Measurements from ENCODE around the gene ZNF407. TPM values are rescaled to one million over a fixed set of nuclear protein-coding genes. Genes with fewer than 3 reads are reported as not detected.

ZNF407 gene
- total RNA-seq, 1 donor from 2014 or later = 14.7 TPM

DNA sequence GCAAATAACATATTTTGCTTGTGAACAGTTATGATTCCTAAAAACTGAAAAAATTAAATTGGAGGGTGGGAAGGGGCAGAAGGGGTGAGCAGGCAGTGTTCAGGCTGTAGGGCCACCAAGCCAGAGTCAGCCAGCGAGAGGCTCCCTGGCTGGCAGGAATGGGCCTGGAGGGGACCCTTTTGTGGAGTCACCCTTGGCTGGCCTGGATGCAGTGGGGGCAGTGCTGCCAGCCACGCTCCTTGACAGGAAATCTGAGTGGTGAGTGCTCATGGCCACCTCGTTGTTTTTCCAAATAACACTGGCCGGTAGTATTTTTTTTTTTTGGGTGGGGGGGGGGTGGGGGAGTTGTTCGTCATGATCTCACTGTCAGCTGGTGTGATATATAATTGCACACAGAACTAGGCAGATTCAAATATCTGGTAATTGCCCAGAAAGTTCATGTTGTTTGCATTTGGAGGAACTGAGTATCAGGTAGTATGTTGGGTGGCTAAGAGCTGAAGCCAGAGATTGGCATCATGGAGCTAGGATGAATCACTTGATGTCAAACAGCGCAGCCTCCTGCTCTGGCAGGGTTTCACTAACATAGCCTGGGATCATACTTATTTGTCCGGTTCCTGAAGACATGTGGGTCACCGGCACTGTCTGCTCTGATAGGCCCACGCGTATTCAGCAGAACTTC lies 451.2 kb downstream of the ZNF407 start:
- Mint-ChIP-seq H3K9me3 (no peaks in the 10 kb centered on the region), H3K27ac (no peak overlapping the region), H3K27me3 (no peaks in the 10 kb centered on the region), H3K4me3 (no peak overlapping the region), H3K4me1 (ENCODE audit: unreplicated experiment) (peaks cover 17% of the 10 kb centered on the region), H3K36me3 (no peaks in the 10 kb centered on the region)
- no peak for TF ChIP-seq CTCF (conservative IDR thresholded peaks at IDR 0.05)
- no peak for DNase-seq (ENCODE audit: extremely low spot score, unreplicated experiment)

DNA sequence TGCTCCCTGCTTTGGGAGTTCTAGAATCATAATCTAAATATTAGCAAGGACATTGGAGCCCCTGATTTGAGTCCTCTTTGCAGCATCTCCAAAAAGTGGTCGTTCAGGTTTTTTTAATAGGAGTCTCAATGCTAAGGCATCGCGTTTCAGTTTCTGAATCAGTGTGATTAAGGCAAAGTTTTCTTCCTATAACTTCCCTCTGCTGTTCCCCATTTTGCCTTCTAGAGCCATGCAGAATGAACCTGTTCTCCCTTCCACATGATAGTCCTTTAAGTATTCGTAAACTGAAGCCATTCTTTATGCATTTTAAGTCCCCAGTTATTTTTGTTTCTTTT lies 451.8 kb downstream of the ZNF407 start:
- Mint-ChIP-seq H3K27me3 (no peaks in the 10 kb centered on the region), H3K4me3 (no peak overlapping the region), H3K27ac (no peak overlapping the region), H3K9me3 (no peaks in the 10 kb centered on the region), H3K36me3 (no peaks in the 10 kb centered on the region), H3K4me1 (ENCODE audit: unreplicated experiment) (peaks cover 17% of the 10 kb centered on the region)
- TF ChIP-seq CTCF (conservative IDR thresholded peaks at IDR 0.05) = no peak
- no peak for DNase-seq (ENCODE audit: extremely low spot score, unreplicated experiment)

DNA sequence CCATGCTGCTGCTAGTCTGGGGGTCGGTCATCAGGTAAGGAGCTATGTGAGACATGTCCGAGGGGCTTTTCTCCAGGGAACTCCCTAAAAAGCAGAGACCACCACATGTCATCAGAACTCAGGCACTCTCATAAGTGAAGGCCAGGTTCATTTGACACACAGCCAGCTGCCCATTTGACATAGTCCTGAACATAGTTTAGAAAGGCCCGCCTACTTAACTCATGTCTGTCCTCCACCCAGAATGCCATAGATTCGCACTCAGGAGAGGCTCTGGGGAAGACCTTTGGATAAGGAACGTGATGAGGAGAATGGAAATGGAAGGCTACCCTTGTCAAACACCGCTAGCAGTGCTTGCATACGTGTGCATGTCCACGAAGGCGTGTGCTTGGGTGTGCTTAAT lies 454.1 kb downstream of the ZNF407 start:
- Mint-ChIP-seq H3K36me3 (no peaks in the 10 kb centered on the region), H3K4me3 (no peak overlapping the region)
- no peak for DNase-seq (ENCODE audit: extremely low spot score, unreplicated experiment)

GRCh38 chr18:75052475-75052874 lies 454.8 kb downstream of the ZNF407 start:
- H3K27me3 Mint-ChIP-seq = no peaks in the 10 kb centered on the region
- no peak for DNase-seq (ENCODE audit: extremely low spot score, unreplicated experiment)
- no peak overlapping the region for H3K27ac Mint-ChIP-seq
- no peak overlapping the region for H3K4me3 Mint-ChIP-seq
- H3K36me3 Mint-ChIP-seq = no peaks in the 10 kb centered on the region
- peaks cover 6% of the 10 kb centered on the region for H3K4me1 Mint-ChIP-seq (ENCODE audit: unreplicated experiment)
- H3K9me3 Mint-ChIP-seq = no peaks in the 10 kb centered on the region
- TF ChIP-seq CTCF (conservative IDR thresholded peaks at IDR 0.05) = no peak

More for the DNA sequence above, 454.1 kb downstream of the ZNF407 start:
- no peak for TF ChIP-seq CTCF (conservative IDR thresholded peaks at IDR 0.05)
- Mint-ChIP-seq H3K4me1 (ENCODE audit: unreplicated experiment) (peaks cover 13% of the 10 kb centered on the region), H3K9me3 (no peaks in the 10 kb centered on the region), H3K27me3 (no peaks in the 10 kb centered on the region), H3K27ac (no peak overlapping the region)

- Mint-ChIP-seq H3K27ac (no peak overlapping the region), H3K4me3 (no peak overlapping the region), H3K27me3 (no peaks in the 10 kb centered on the region), H3K4me1 (ENCODE audit: unreplicated experiment) (peaks cover 4% of the 10 kb centered on the region), H3K36me3 (no peaks in the 10 kb centered on the region), H3K9me3 (no peaks in the 10 kb centered on the region)
- no peak for DNase-seq (ENCODE audit: extremely low spot score, unreplicated experiment)
- no peak for TF ChIP-seq CTCF (conservative IDR thresholded peaks at IDR 0.05)
Measured at GRCh38 chr18:75053028-75053629, 455.5 kb downstream of the ZNF407 start.

All from type B pancreatic cell (in vitro differentiated cells).